Lower leg skin (tissue), 3 donors: Measurements from ENCODE around the gene NBL1.

Source experiments
- CTCF ChIP-seq, 3 donors: fragments of 450-650 bp; IDR thresholded peaks; one replicate each; pipeline ENCODE4 v1.5.1; 2016; ENCODE audit warnings: antibody characterized with exemption in 3 of 3, mild to moderate bottlenecking in 3 of 3, moderate library complexity in 2 of 3
- POLR2A ChIP-seq, 2 donors: fragments of 450-650 bp; IDR thresholded peaks; one replicate each; pipeline ENCODE4 v1.6.1; 2016 to 2017; ENCODE audit warnings: antibody characterized with exemption in 2 of 2, mild to moderate bottlenecking in 1 of 2, moderate library complexity in 1 of 2

- TF ChIP-seq POLR2A (IDR thresholded peaks at IDR 0.05) (no peak), CTCF (IDR thresholded peaks at IDR 0.05) (no peak)
These were observed 6.5 kb upstream of the NBL1 start for GRCh38 chr1:19637606-19638005.
